Activated CD8-positive, alpha-beta memory T cell treated with anti-CD3 and anti-CD28 coated beads for 24 hours (primary cell): ENCODE results near the gene ZNF302.
"Not testable (repeated sequence)": the region's sequence is repeated elsewhere in the genome, so short reads cannot be mapped to it uniquely, and the experiment has no call there.

ENCODE experiments used
- DNase-seq: peaks from one replicate; pipeline ENCODE4 v3.0.0-alpha.2; 2020

Gene ZNF302

DNA sequence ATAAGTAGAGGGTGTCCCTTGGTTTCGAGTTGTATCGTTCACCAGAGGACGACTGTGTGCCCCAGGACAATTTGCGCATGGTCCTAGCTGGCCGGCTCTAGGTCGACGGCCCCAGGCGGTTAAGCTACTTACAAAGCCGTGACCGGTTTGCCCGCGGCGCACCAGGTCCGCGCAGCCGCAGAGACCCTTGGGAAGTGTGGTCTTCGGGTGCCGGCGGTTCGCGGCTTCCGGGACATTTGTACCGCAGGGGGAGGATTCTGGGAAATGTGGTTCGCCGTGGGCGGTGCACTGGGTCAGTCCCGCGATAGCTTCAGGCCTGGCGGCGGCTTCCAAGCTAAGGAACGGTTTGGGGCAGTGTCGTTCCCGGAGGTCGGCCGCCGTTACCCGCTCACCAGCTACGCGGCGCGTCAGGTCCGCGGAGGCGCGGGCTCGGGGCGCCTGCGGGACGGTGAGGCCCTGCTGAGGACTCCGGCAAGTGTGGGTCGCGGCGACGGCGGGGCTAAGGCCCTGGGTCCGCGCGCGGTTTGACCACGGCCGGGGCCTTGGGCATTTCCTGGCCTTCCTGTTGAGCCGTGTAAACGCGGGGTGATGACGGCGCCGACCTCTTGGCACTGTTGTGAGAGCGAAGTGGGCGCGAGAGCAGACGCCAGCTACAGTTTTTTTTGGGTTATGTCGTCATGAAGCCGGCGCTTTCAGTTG lies at the start of gene ZNF302:
ZNF302 (plus strand) TSS at position 293 of the 699 bp plus-strand sequence. CDS start 1,127 bp downstream, outside the sequence.
- DNase-seq, result peak; percentile 98

DNA sequence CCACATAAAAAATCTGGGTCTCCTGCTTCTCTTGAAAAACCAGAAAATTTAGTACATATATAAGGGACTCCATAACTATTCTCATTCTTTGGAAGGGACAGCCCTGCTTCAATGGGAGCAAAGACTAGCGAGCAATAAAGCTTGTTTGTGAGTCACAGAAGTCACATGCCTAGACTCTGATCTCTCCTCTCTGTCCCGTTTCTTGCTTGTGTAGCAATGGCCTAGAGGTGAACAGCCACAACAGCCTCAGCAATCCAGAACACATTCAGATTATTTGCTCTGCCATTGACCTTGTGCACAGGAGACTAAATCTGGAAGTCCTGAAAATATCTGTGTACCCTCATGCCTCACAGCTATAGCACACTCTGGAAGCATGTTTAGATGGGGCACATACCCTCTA lies 43.7 kb upstream of the ZNF302 start:
- DNase-seq, result no peak

DNA sequence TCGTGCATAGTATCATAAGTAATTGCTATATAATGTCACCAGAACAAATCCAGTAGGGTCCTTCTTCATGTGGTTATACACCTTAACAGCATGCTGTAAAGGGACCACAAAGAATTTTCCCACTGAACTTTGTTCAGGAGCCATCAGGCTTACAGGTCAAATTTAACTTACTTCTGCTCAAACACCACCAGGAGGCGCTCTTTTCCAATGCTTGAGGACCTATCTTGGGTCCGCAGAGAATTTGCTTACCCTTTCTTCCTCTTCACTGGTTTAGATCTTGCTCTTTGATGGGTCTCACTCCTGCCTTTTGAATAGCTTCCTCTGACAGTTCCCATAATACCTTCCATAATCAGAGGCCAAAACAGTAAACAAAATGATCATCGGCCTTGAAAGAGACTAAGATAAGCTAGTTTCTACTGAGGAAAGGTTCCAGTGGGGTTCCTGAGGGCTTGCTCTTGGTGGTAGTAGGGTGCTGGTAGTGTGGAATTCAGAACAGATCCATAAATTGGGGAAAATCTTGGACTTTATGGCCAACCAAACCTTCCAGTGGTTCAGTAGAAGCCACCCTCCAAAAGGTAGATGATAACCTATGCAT lies 37.9 kb upstream of the ZNF302 start:
- DNase-seq, result peak; percentile 66

DNA sequence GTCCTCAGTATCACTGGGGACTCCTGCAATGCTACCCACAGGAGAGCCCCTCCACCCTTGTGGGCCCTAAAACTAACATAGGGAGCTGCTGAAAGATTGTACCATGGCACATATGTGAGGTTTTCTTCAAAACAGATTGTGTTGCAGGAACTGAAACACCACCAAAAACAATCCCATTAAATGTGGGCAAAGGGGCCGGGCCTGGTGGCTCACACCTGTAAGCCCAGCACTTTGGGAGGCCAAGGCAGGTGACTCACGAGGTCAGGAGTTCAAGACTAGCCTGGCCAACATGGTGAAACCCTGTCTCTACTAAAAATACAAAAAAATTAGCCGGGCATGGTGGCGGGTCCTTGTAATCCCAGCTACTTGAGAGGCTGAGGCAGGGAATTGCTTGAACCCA lies 35.2 kb upstream of the ZNF302 start:
- DNase-seq, result no peak

DNA sequence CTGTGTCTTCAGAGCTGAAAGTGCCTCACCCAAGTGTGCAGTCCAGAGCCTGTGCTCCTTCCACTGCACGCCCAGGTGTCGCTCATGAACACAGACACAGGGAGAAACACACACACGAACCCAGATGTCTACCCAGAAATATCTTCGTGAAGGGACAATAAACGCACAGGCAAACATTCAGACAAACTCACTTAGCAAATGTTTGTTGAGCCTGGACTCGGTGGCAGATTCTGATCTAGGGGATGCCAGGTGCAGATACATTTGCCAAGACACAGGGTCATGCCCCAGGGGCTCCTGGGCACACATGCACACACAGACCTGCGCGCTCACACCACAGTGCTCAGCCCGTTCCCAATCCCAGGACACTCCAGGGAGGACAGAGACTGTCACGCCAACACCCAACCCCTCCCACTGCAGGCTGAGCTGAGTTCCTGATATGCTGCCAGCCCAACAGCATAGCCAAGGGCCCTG lies 32.5 kb upstream of the ZNF302 start:
- no peak for DNase-seq

DNA sequence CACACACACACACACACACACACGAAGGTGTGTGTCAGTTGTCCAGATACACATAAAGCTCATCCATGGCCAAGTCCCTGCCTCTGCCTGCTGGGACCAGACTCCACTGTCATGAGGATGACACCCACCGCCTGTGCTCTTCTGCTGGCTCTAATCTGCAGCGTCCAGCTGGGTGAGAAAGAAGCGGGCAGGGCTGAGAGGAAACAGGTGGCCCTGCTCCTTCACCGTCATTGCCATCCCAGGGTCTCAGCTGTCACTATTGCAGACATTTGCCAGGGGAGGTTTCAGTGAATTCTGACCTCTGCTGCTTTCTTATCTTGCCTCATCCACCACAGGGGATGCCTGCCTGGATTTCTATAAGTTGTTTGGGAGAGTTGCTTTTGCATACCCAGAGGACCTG lies 31.9 kb upstream of the ZNF302 start:
- no peak for DNase-seq

DNA sequence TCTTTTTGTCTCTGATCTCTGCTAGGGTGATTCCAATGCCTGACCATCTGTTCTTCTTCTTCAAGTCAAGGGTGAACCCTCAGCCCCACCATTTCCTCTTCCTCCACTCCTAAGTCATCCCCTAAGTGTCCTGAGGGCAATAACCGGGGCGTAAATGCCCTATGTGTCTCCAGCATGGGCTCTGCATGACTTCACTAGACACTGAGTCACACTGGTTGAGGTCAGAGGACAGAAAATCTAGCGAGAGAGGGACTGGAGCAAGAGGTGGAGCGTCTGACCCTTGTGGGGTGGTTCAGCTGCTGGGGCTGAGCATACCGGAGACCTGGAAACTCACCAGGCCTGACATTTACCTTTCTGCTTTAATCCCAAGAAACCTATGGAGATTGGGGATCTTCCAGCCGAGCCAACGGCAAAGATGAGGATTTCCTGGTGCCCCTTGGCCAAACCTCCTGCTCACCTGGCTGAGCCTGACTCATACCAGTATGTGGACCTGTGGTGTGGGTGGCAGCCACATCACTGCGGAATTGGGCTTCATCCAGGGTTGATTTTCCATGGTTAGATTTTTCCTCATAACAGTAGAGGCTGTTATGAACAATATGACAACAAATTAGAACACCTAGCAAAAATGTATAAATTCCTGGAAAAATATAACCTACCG lies 27.5 kb upstream of the ZNF302 start:
- no peak for DNase-seq

DNA sequence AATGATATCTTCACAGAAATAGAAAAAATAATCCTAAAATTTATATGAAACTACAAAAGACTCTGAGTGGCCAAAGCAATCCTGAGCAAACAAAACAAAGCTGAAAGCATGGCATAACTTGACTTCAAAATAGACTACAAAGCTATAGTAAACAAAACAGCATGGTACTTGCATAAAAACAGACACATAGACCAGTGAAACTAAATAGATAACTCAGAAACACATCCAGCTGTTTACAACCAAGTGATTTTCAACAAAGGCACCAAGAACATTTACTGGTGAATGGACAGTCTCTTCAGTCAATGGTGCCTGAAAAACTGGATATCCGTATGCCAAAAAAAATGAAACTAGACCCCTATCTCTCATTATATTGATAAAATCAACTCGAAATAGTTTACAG lies 25.7 kb upstream of the ZNF302 start:
- DNase-seq, result no peak

DNA sequence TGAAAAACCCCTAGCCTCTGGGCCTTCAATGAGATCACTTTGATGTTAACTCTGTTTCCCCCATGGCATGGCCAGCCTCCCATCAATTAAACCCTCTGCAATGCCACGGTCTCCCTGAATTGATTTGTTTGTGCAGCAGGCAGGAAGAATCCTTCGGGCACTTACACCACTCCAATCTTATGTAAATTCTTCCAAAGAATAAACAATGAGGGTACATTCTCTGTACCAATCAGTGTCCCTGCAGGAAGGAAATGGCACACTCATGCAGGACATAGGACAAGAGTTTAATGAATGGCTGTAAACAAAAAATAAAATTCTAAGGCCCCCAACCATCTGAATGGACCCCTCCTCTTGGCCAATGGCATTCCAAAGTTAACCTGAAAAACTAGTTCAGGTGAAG lies 22.7 kb upstream of the ZNF302 start:
- no peak for DNase-seq

DNA sequence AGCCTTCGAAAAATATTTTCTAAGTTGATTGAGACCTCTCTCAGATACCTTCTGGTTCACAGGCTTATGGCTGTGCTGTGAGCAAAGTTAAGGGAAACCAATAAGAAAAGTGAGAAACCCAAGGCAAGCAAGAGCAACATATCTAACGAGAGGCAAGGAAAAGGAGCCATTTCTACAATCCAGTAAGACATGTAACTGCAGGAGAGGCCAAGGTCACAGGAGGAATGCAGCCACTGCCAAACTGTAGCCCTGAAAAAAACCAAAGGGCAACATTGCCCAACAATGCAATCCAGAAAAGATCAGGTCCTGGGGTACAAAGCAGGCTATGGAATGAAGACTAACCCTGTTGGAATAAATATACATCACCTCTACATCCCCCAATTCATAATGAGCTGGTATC lies 21.8 kb upstream of the ZNF302 start:
- no peak for DNase-seq

DNA sequence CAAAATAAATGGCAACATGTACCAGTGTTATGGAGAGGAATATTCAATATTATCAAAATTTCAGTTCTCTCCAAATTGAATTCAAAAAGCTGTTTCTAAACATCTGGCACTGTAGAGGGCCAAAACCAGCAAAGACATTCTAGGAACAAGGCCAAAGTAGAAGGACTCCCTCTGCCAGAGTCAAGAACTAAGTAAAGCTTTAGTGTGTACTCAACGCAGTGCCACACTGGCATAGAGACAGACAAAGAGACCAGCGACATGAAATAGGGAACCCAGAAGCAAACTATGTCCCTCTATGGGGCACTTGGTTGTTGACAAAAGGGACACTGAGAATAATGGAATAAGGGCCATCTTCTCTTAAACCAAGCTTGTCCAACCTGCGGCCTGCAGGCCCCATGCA lies 16.1 kb upstream of the ZNF302 start:
- no peak for DNase-seq

DNA sequence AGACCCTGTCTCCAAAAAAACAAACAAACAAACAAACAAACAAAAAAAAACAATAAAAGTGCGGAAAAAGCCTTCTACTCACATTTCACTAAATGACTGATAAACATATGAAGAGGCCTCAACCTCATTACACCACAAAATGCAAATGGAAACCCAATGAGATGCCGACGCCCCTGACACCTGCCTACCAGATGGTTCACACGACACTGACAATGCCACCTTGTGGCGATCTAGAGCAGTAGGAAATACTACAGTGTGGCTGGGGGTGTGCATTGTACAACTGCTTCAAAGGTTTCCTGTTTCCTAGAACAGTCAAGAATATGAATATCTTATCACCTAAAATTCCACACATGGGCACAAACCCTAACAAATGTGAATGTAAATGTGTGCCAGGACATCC lies 14.6 kb upstream of the ZNF302 start:
- DNase-seq, result no peak

DNA sequence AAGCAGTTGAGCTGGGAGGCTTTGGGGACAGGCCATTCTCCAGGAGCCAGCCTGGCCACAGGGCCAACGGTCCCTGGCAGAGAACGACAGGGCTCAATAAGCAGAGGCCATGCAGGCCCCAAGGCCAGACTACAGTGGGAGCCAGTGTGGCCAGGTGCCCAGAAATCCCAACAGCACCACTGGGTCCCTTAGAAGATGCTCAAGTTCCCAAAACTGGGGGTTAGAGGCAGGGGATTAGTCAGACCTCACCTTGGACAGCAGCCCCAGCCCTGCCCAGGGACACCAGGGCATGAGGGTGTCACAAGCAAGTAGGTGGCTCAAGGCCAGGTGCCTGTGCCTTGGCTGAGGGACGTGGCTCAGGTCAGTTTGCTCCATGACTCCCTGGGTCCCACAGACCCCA lies 13.3 kb upstream of the ZNF302 start:
- no peak for DNase-seq

DNA sequence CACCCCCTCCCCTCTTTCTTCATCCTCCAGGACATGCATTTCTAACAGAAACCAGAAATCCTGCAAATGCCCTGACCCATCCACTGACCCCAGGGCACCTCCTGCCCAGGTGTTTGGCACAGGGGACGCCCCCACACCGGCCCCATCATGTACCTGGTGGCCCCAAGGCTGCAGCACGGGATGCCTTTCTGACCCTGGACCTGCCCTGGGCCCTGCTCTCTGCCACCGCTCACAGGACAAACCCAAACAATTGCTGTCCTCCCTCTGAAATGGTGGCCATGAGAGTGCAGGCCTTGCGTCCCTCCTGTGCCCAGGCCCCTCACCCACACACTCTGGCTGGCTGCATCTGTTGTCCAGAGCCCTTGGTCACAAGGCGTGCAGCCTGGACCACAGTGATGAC lies 12.6 kb upstream of the ZNF302 start:
- DNase-seq, result no peak

DNA sequence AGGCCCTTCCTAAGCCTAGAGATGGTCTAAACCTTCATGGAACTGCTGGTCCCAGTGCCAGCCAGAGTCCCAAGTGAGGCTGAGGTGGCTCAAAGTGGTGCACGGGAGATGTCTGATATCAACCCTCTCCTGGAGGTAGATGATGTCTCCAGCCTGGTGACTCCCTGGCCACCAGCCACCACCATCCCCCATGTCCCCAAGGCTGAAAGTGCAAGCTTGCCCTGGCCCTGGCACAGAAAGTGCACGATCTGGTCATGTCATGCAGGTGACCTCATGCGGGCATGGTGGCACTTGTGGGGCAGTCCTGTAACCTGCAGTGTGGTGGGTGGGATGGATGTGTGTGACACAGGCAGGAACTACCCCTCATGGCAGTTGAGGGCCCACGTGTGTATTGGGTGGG lies 12.2 kb upstream of the ZNF302 start:
- DNase-seq, result not testable (repeated sequence)

DNA sequence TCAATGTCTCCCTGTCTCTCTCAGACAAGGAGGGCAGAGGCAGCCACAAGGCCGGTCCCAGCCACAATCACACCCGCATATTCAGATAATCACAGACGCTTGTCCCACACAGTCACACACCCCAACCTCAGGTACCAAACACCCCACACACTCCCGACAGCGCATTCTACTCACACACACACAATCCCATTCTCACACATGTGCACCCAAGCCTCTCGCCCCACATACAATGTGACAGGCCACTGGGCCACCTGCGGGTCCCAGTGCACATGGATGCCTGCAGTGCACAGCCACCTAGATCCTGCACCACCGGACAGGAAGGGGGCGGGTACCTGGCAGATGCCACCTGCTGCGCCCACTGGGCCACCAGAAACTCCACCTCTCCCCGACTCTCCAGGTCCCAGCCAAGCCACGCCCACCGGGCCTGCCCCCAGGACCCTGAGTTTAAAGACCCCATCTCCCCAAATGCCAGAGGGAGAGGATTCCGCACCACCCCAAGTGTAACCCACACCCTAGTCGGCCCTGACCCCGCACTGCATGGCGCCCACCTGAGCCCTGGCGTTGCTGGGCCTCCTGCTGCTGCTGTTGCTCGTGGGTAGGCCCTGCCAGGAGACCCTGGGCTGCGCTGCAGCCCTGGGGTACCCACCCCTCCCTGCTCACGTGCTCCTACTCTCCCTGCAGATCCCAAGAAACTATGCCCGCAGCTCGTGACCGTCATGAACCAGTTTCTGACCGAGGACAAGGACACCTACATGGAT lies 11.1 kb upstream of the ZNF302 start:
- DNase-seq, result no peak

DNA sequence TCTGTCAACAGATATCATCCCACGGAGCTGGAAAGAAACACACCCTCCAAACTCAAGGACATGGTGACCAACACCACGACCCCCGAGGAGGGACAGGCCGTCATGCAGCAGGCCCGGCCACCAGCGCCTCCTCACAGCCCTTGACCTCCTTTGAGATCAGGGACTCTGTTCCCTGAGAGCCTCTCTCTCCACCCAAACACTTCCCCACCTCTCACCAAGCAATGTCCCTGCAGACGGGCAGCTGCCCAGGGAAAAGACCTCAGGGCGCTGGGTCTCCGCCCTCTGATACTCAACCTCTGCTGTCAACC lies 10.6 kb upstream of the ZNF302 start:
- DNase-seq, result no peak

DNA sequence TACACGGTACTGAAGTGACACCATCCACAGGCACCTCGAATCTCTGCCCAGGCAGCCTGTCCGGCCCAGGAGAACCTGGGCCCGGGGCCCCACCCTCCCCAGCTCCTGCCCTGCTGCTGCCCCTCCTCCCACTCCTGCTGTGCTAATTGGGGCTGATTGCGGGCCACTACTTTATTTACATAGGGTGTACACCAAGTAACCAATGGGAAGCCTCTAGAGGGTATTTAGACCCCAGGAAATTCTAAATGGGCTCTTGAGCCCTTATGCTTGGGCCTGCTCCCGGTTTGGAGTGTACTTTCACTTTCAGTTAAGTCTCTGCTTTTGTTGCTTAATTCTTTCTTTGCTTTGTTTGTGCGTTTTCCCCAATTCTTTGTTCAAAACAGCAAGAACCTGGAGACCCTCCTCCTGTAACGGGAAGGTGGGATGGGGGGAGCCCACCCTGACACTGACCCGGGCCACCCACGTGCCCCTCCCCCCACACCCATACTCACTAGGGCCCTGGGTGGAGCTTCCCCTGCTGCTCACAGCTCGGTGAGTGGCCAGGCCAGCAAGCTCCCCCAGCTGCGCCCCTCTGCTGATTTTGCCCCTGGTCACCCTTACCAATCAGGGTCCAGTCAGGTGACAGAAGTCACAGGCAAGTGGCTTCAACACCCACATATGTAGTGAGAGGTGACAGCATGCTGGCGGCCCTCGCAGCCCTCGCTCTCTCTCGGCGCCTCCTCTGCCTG lies 10.0 kb upstream of the ZNF302 start:
- DNase-seq, result no peak

DNA sequence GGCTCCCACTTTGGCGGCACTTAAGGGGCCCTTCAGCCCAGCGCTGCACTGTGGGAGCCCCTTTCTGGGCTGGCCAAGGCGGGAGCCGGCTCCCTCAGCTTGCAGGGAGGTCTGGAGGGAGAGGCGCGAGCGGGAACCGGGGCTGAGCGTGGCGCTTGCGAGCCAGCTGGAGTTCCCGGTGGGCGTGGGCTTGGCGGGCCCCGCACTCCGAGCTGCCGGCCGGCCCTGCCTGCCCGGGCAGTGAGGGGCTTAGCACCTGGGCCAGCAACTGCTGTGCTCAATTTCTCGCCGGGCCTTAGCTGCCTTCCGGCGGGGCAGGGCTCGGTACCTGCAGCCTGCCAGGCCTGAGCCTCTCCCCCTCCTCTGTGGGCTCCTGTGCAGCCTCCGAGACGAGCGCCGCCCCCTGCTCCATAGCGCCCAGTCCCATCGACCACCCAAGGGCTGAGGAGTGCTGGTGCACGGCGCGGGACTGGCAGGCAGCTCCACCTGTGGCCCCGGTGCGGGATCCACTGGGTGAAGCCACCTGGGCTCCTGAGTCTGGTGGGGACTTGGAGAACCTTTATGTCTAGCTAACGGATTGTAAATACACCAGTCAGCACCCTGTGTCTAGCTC lies 9.3 kb upstream of the ZNF302 start:
- not testable (repeated sequence) for DNase-seq

DNA sequence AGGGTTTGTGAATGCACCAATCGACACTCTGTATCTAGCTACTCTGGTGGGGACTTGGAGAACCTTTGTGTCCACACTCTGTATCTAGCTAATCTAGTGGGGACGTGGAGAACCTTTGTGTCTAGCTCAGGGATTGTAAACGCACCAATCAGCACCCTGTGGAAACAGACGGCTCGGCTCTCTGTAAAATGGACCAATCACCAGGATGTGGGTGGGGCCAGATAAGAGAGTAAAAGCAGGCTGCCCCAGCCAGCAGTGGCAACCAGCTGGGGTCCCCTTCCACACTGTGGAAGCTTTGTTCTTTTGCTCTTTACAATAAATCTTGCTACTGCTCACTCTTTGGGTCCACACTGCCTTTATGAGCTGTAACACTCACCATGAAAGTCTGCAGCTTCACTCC lies 8.8 kb upstream of the ZNF302 start:
- not testable (repeated sequence) for DNase-seq

DNA sequence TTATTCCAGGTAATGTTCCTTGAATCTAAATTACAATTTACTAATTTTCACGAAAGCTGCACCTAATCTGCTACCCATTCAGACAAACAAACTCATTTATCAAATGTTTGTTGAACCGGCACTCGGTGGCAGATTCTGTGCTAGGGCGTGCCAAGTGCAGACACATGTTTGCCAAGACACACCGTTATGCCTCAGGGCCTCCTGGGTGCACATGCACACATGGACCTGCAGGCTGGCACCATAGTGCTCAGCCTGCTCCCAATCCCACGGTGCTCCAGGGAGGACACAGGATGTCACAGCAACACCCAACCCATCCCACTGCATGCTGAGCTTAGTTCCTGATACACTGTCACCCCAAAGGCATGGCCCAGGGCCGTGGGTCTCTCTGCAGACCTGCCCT lies 8.2 kb upstream of the ZNF302 start:
- no peak for DNase-seq

DNA sequence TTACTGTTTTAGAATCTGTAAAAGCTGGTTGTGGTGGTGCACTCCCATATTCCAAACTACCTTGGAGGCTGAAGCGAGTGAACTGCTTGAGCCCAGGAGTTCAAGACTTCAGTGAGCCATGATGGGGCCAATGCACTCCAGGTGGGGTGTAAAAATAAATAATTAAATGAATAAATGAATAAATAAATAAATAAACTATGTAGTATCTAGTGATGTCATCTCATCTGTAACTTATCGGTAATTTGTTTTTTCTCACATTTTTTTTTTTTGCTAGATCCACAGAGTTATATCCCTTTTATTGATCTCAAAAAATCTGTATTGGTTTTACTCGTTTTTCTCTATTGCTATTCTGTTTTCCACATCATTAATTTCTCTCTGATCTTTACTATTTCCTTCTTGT lies 5.5 kb upstream of the ZNF302 start:
- no peak for DNase-seq

DNA sequence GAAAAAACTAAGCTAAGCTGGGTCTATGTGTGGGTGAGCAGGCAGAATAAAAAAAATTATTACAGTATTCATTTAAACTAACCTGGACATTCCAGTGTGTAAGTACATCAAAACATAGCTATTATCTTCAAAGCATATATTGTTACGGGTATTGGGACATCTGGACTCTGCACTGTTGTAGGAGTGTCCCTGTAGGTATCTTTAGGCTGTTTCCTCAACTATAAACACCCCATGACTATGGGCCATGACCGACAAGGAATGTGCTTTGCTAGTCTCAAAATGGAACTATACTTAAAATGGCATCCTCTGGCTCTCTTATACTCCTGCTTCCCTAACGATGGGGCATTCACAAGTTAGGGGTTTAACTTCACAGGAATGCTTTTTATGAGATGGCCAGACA lies 3.9 kb upstream of the ZNF302 start:
- no peak for DNase-seq
